CD4-positive, alpha-beta T cell treated with Interleukin-4 for 4 hours (primary cell): ENCODE measurements around the gene WNT7B.

Experiments used
- DNase-seq: peaks from one replicate; pipeline ENCODE4 v3.0.0-alpha.2; 2020

The WNT7B gene

GRCh38 chr22:45949258-45949870, 27.6 kb downstream of the WNT7B start:
- DNase-seq = no peak

- DNase-seq = no peak
Measured at GRCh38 chr22:45948081-45948648, 28.8 kb downstream of the WNT7B start.

- no peak for DNase-seq
Measured at GRCh38 chr22:45946805-45947600, 30.0 kb downstream of the WNT7B start.

GRCh38 chr22:45945621-45946106, 31.3 kb downstream of the WNT7B start:
- no peak for DNase-seq

- no peak for DNase-seq
Measured at GRCh38 chr22:45942787-45943493, 34.0 kb downstream of the WNT7B start.

- DNase-seq = no peak
Measured at GRCh38 chr22:45942344-45942743, 34.6 kb downstream of the WNT7B start.

GRCh38 chr22:45938913-45939312, 38.0 kb downstream of the WNT7B start:
- DNase-seq = no peak

- DNase-seq = no peak
Measured at GRCh38 chr22:45937960-45938359, 39.0 kb downstream of the WNT7B start.

GRCh38 chr22:45935573-45935972, 41.4 kb downstream of the WNT7B start:
- no peak for DNase-seq

- DNase-seq = no peak
Measured at GRCh38 chr22:45934659-45935341, 42.2 kb downstream of the WNT7B start.

- DNase-seq = no peak
Measured at GRCh38 chr22:45934168-45934564, 42.8 kb downstream of the WNT7B start.

- DNase-seq = no peak
Measured at GRCh38 chr22:45933506-45934167, 43.3 kb downstream of the WNT7B start.

- DNase-seq = no peak
Measured at GRCh38 chr22:45932071-45932470, 44.9 kb downstream of the WNT7B start.

GRCh38 chr22:45931042-45931441, 45.9 kb downstream of the WNT7B start:
- DNase-seq = no peak

- no peak for DNase-seq
Measured at GRCh38 chr22:45930324-45930723, 46.6 kb downstream of the WNT7B start.

GRCh38 chr22:45929649-45930048, 47.3 kb downstream of the WNT7B start:
- DNase-seq = no peak

- no peak for DNase-seq
Measured at GRCh38 chr22:45928726-45929368, 48.1 kb downstream of the WNT7B start.

GRCh38 chr22:45927059-45927458, 49.9 kb downstream of the WNT7B start:
- DNase-seq = no peak

GRCh38 chr22:45926433-45926832, 50.5 kb downstream of the WNT7B start:
- no peak for DNase-seq

GRCh38 chr22:45925811-45926351, 51.1 kb downstream of the WNT7B start:
- DNase-seq = no peak

GRCh38 chr22:45923835-45924234, 53.1 kb downstream of the WNT7B start:
- no peak for DNase-seq
